B cell (primary cell): Measurements from ENCODE around the gene DDR2. TPM values are rescaled to one million over a fixed set of nuclear protein-coding genes. Genes with fewer than 3 reads are reported as not detected.

Experiments used
- ATAC-seq: fragments of 200-7000 bp; cut with Tn5 transposase; one replicate; pipeline ENCODE4 v1.10.0; 2021; ENCODE audit warnings: low read depth, mild to moderate bottlenecking, moderate number of reproducible peaks, moderate library complexity
- CTCF ChIA-PET: fragments of 350-600 bp; sonication (Branson Sonifier 250); formaldehyde crosslinking; loops from one replicate; lab custom pipeline; 2021; ENCODE audit warnings: antibody characterized with exemption, inconsistent platforms; lab: Charles Lee
- POLR2A ChIA-PET: fragments of 350-600 bp; sonication (Branson Sonifier 250); formaldehyde crosslinking; loops from one replicate; lab custom pipeline; 2021; ENCODE audit warnings: antibody characterized with exemption; lab: Charles Lee
- DNase-seq: peaks from one replicate; pipeline ENCODE4 v3.0.0; 2013
- H2AFZ ChIP-seq: 2 replicates; pipeline ENCODE4 v1.6.1; 2012; ENCODE audit warnings: mild to moderate bottlenecking, low read depth, low read length; ENCODE audit not compliant: insufficient read depth, poor library complexity, severe bottlenecking
- H3K27ac ChIP-seq, 2 donors: 1 replicate in 1 of 2; 2 replicates in 1 of 2; pipeline ENCODE4 v1.5.1; 2012 to 2013; ENCODE audit warnings: low read length in 2 of 2, mild to moderate bottlenecking in 2 of 2, moderate library complexity in 1 of 2
- H3K27me3 ChIP-seq, 4 experiments: fragments of 200-600 bp in 1 of 4; sonication (generic) in 1 of 4; replicated peaks in 1 of 4; 1 replicate in 2 of 4; 2 replicates in 2 of 4; pipeline versions ENCODE4 v1.6.1 to v1.7.0; 2013 to 2016; ENCODE audit warnings: low read length in 3 of 4, mild to moderate bottlenecking in 2 of 4, mixed read lengths in 1 of 4, moderate library complexity in 1 of 4; ENCODE audit not compliant: insufficient read depth in 4 of 4, control insufficient read depth in 3 of 4; ENCODE audit errors: control extremely low read depth in 1 of 4
- H3K36me3 ChIP-seq, 2 experiments: replicated peaks in 1 of 2; 1 replicate in 1 of 2; 2 replicates in 1 of 2; pipeline versions ENCODE4 v1.6.1 to v1.7.1; 2013; ENCODE audit warnings: low read length in 1 of 2; ENCODE audit not compliant: insufficient read depth in 2 of 2, control insufficient read depth in 1 of 2; ENCODE audit errors: control extremely low read depth in 1 of 2, extremely low read depth in 1 of 2
- H3K4me1 ChIP-seq, 2 donors: fragments of 200-600 bp in 1 of 2; sonication (generic) in 1 of 2; 1 replicate in 1 of 2; 2 replicates in 1 of 2; pipeline versions ENCODE4 v1.5.1 to v1.6.1; 2013 to 2017; ENCODE audit warnings: low read length in 2 of 2; ENCODE audit not compliant: control insufficient read depth in 2 of 2, insufficient read depth in 2 of 2
- H3K4me2 ChIP-seq: replicated peaks from 2 replicates; pipeline ENCODE3; 2012; ENCODE audit warnings: mild to moderate bottlenecking, low read depth, low read length; ENCODE audit not compliant: poor library complexity, severe bottlenecking
- H3K4me3 ChIP-seq, 5 experiments: fragments of 200-600 bp in 1 of 5; sonication (generic) in 1 of 5; 1 replicate in 3 of 5; 2 replicates in 2 of 5; pipeline versions ENCODE4 v1.5.1 to v1.7.0; 2011 to 2016; ENCODE audit warnings: low read length in 4 of 5, mild to moderate bottlenecking in 4 of 5, low read depth in 2 of 5, control low read depth in 1 of 5, moderate library complexity in 1 of 5; ENCODE audit not compliant: insufficient read depth in 1 of 5; ENCODE audit errors: control extremely low read depth in 1 of 5, extremely low read depth in 1 of 5
- H3K79me2 ChIP-seq: fragments of 200-600 bp; sonication (generic); one replicate; pipeline ENCODE4 v1.6.0; 2016; ENCODE audit warnings: low read length; ENCODE audit not compliant: control insufficient read depth, insufficient read depth
- H3K9ac ChIP-seq: fragments of 200-600 bp; sonication (generic); 2 replicates; pipeline ENCODE4 v1.6.1; 2017; ENCODE audit warnings: mild to moderate bottlenecking, low read length, moderate library complexity
- H3K9me3 ChIP-seq, 3 donors: one replicate each; pipeline versions ENCODE4 v1.6.1 to v1.7.1; 2013; ENCODE audit warnings: low read length in 2 of 3; ENCODE audit not compliant: control insufficient read depth in 2 of 3, insufficient read depth in 1 of 3; ENCODE audit errors: control extremely low read depth in 1 of 3
- H4K20me1 ChIP-seq: 2 replicates; pipeline ENCODE4 v1.6.0; 2012; ENCODE audit warnings: mild to moderate bottlenecking, low read length; ENCODE audit not compliant: insufficient read depth, control insufficient read depth, poor library complexity, severe bottlenecking
- H3K27ac Mint-ChIP-seq: one replicate; pipeline ENCODE4 v1.8.0; 2021; ENCODE audit warnings: mixed read lengths
- H3K27me3 Mint-ChIP-seq: one replicate; pipeline ENCODE4 v1.8.0; 2021; ENCODE audit warnings: mixed read lengths
- H3K4me1 Mint-ChIP-seq: one replicate; pipeline ENCODE4 v1.8.0; 2021; ENCODE audit warnings: mixed read lengths
- H3K4me3 Mint-ChIP-seq: one replicate; pipeline ENCODE4 v1.8.0; 2021; ENCODE audit warnings: mixed read lengths
- H3K9me3 Mint-ChIP-seq: one replicate; pipeline ENCODE4 v1.8.0; 2022; ENCODE audit warnings: mixed read lengths; ENCODE audit not compliant: insufficient read depth
- CTCF ChIP-seq: fragments of 200-600 bp; IDR thresholded peaks from one replicate; pipeline ENCODE4 v1.8.0; 2022; ENCODE audit warnings: antibody characterized with exemption, mild to moderate bottlenecking
- EZH2 ChIP-seq: IDR thresholded peaks from 2 replicates; pipeline ENCODE4 v1.6.1; 2012; ENCODE audit warnings: borderline replicate concordance, low read depth, mild to moderate bottlenecking, moderate library complexity, low read length; ENCODE audit not compliant: insufficient read depth, poor library complexity, severe bottlenecking
- WGBS: methylation state at CpG from one replicate; pipeline ENCODE4 v1.1.5; 2013; ENCODE audit warnings: missing lambda C conversion rate; ENCODE audit not compliant: insufficient coverage; 5-methylcytosine and 5-hydroxymethylcytosine counted together
- intact Hi-C: fragments of 100-400 bp; cut with micrococcal nuclease; formaldehyde crosslinking; loops from one replicate; pipeline ENCODE4 v1.10.0; 2022
- polyA plus RNA-seq: library from polyadenylated mRNA; depleted of rRNA; stranded (reverse); fragments of >200 nt; gene quantifications from 2 replicates; pipeline ENCODE4 v1.2.3, GENCODE V29; 2012
- total RNA-seq, 2 donors: library from RNA; stranded (reverse); fragments of 120-200 nt in 1 of 2; gene quantifications; 1 replicate in 1 of 2; 2 replicates in 1 of 2; pipeline versions ENCODE4 v1.2.3 to v1.2.4, GENCODE V29; 2013 to 2022

DDR2 gene
- total and polyA plus RNA-seq, 2 donors (not counting 1 experiment from before 2014, with no cell fraction given) = 0.12 to 0.24 TPM

- H3K9me3 Mint-ChIP-seq = no peaks in the 10 kb centered on the region
- H3K4me1 ChIP-seq = no peaks in the 10 kb centered on the region
- ATAC-seq = no peak
- POLR2A ChIA-PET = no interaction called here
- no peak overlapping the region for H3K4me3 Mint-ChIP-seq
- H3K9ac ChIP-seq = no peak overlapping the region
- no peaks in the 10 kb centered on the region for H3K4me1 Mint-ChIP-seq
- DNase-seq = no peak
- TF ChIP-seq CTCF = no peak
- no peak for TF ChIP-seq EZH2
- H3K27me3 Mint-ChIP-seq = peaks cover 6% of the 10 kb centered on the region
- intact Hi-C loops = no loop called here
- H2AFZ ChIP-seq = no peak overlapping the region
- no peak overlapping the region for H3K4me3 ChIP-seq
- H3K27me3 ChIP-seq = no peaks in the 10 kb centered on the region
- H3K9me3 ChIP-seq = no peaks in the 10 kb centered on the region
- H3K4me2 ChIP-seq = no peak overlapping the region
- no peaks in the 10 kb centered on the region for H3K79me2 ChIP-seq
- no peak overlapping the region for H3K27ac ChIP-seq
- WGBS = 100% methylated on average over 1 of the region's 1 CpG
- no peaks in the 10 kb centered on the region for H4K20me1 ChIP-seq
- no peak overlapping the region for H3K27ac Mint-ChIP-seq
- CTCF ChIA-PET = no interaction called here
- no peaks in the 10 kb centered on the region for H3K36me3 ChIP-seq
Measured at GRCh38 chr1:162753001-162753658, 120.9 kb downstream of the DDR2 start.

GRCh38 chr1:162753998-162754585 lies 121.8 kb downstream of the DDR2 start:
- no peaks in the 10 kb centered on the region for H3K9me3 ChIP-seq
- peaks cover 3% of the 10 kb centered on the region for H3K27me3 Mint-ChIP-seq
- no peaks in the 10 kb centered on the region for H3K36me3 ChIP-seq
- 100% methylated on average over 1 of the region's 1 CpG for WGBS
- H3K27ac ChIP-seq = no peak overlapping the region
- ChIA-PET POLR2A (no interaction called here), CTCF (no interaction called here)
- no peaks in the 10 kb centered on the region for H4K20me1 ChIP-seq
- no peaks in the 10 kb centered on the region for H3K79me2 ChIP-seq
- no peak overlapping the region for H3K4me3 Mint-ChIP-seq
- ATAC-seq (no peak), DNase-seq (no peak)
- no peak overlapping the region for H3K9ac ChIP-seq
- H2AFZ ChIP-seq = no peak overlapping the region
- H3K9me3 Mint-ChIP-seq = no peaks in the 10 kb centered on the region
- H3K4me1 Mint-ChIP-seq = no peaks in the 10 kb centered on the region
- no peak for TF ChIP-seq EZH2
- no peak for TF ChIP-seq CTCF
- intact Hi-C loops = no loop called here
- H3K4me3 ChIP-seq = no peak overlapping the region
- H3K4me1 ChIP-seq = no peaks in the 10 kb centered on the region
- no peak overlapping the region for H3K4me2 ChIP-seq
- H3K27ac Mint-ChIP-seq = no peak overlapping the region
- no peaks in the 10 kb centered on the region for H3K27me3 ChIP-seq
